Loucy (cell line): ENCODE data around the gene ZDHHC14.

Source experiments
- CTCF ChIP-seq: fragments of 200-600 bp; sonication (generic); conservative IDR thresholded peaks from 2 replicates; pipeline ENCODE4 v1.5.1; 2014; ENCODE audit warnings: mild to moderate bottlenecking, antibody characterized with exemption, low read length
- EZH2phosphoT487 ChIP-seq: fragments of 200-600 bp; IDR thresholded peaks from 2 replicates; pipeline ENCODE4 v1.6.1; 2018; ENCODE audit warnings: antibody characterized with exemption, mild to moderate bottlenecking, moderate library complexity, borderline replicate concordance

GRCh38 chr6:157569543-157569942 is 188.6 kb downstream of the ZDHHC14 start:
- TF ChIP-seq CTCF (no peak), EZH2phosphoT487 (no peak)
